Daoy (cell line): ENCODE measurements around the gene ZPR1. TPM values are rescaled to one million over a fixed set of nuclear protein-coding genes. Genes with fewer than 3 reads are reported as not detected.
"Not testable (repeated sequence)": the region's sequence is repeated elsewhere in the genome, so short reads cannot be mapped to it uniquely, and the experiment has no call there.

Experiments
- DNase-seq: peaks from one replicate; pipeline ENCODE4 v3.0.0-alpha.2; 2015; ENCODE audit warnings: low read depth
- total RNA-seq: library from RNA; depleted of rRNA; stranded (reverse); fragments of >200 nt; shearing (Covaris generic); gene quantifications from 2 replicates; pipeline ENCODE4 v1.2.3, GENCODE V29; 2014

ZPR1 gene
- total RNA-seq, 1 experiment from 2014 or later, result 84.1 TPM

DNA sequence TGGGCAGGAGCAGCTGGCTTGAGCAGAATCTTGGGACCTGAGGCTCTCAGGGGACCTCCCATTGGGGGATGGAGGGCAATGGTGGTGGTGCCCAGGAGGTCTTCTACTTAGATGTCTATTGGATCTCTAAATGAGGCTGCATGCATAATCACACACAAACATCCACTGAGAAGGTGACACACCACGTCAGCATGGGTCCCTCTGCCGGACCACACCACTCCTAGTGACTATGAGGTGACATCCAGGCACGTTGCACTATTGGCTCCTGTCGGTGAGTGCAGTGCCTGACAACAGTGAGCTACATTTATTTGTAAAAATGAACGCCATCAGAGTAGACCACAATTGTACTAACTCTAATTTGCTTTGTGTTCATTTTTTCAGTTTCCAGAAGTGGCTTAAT is 37.6 kb upstream of the ZPR1 start:
- DNase-seq, result no peak

DNA sequence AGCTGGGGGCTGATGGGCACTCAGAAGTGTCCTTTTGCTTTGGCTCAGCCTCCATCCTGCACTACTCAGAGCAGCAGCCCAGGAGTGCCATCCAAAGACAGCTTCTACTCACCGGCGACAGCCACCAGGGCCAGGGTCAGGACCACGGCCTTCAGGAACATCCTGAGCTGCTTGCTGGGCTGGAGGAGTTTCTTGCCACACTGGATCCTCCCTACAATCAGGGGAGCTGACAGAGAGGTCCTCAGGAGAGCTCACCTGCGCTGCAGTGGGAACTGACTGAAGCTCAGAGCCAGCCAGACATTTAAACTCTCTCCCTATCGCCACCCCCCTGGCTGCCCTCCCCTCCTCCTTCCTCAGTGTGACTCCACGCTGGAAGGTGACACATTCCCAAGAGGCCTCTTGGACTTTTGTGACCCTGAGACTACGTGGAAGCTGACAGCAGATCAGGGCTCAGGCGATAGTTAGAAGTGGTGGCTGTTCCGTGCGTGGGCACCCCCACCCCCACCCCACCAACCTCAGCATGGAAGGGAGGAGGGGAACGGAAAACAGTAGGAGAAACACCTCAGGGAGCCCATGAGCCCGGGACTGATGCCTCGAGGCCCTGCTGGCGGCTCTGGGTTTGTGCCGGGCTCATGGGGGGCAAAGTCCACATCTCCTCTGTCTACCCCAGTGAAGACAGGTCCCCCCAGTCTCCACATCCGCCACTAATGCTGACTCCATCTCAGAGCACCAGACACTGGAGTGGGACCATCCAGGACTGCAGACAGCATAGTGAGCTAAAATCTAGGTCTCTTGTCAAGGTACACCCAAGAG is 35.4 kb upstream of the ZPR1 start, which contains the start of gene APOA4:
Gene APOA4 (minus strand): TSS at position 274 of the 813 bp plus-strand sequence. CDS start 113 bp downstream, at position 161.
- no peak for DNase-seq

- no peak for DNase-seq
Measured at GRCh38 chr11:116822575-116822974, 34.8 kb upstream of the ZPR1 start.

DNA sequence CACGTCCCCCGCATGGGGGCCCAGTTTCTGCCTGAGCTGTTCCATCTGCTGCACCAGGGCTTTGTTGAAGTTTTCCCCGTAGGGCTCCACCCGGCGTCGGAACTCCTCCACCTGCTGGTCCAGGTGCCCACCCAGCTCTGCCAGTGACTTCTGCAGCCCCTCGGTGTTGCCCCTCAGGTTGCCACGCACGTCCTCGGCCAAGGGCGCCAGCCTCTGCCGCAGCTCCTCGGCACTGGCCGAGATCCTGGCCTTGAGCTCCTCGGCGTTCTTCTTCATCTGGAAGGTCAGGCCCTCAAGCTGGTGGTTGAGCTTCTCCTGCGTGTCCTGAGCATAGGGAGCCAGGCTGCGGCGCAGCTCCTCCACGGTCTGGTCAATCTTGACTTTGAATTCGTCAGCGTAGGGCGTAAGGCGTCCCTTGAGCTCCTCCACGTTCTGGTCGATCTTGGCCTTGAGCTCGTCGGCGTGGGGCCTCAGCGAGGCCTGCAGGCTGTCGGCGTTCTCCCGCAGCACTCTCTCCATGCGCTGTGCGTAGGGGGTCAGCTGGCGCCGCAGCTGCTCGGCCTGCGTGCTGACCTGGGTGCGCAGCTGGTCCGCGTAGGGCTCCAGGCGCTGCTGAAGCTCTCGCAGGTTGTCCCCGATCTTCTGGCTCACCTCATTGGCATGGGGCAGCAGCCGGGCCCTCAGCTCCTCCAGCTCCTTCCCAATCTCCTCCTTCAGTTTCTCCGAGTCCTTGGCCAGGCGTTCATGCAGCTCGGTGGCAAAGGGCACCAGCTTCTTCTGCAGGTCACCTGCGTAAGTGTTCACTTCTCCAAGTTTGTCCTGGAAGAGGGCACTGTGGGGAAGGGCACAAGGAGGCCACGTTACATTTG is 33.5 kb upstream of the ZPR1 start:
- DNase-seq, result no peak

DNA sequence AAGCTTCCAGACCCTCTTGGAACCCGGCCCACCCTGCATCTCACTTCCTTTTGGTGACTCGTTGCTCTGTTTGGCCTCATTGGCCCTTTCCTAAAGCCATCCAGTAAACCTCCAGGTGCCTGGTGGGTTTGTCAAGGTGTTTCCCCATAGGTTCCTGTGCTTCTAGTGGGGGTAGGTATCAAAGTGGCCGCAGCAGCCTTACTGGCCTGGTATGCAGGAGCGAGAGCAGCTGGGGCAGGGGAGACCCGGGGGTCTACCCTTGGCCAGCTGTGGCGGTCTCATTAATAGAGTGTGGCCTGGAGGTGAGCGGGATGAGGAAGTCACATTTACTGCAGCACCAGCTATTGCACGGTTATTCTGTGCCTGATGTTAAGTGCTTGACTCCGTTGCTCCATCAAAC is 31.2 kb upstream of the ZPR1 start:
- no peak for DNase-seq

DNA sequence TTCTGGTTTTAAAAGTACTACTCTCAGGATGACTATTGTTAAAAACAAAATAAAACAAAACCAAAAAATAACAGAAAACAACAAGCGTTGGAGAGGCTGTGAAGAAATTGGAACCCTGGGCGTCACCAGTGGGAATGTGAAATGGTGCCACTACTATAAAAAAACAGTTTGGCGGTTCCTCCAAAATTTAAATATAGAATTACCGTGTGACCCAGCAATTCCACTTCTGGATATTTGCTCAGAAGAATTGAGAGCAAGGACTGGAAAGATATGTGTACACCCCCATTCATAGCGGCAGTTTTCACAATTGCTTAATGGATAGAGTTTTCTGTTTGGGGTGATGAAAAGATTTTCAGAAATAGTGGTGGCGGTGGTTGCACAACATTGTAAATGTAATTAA is 26.7 kb upstream of the ZPR1 start:
- DNase-seq, result no peak

GRCh38 chr11:116813781-116814471 is 26.1 kb upstream of the ZPR1 start:
- DNase-seq, result no peak

DNA sequence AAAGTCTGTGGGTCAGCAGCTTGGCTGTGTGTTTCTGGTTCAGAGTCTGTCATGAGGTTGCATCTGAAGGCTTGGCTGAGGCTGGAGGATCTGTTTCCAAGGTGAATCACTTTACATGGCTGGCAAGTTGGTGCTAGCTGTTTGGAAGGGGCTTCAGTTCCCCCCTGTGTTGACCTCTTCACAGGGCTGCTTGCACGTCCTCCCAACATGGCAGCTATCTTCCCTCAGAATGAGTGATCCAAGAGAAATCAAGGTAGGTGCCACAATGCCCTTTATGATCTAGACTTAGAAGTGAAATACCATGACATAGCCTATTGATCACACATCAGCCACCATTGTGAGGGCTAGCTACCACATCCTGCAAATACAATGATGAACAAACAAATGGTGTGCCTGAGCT is 25.3 kb upstream of the ZPR1 start:
- DNase-seq, result no peak

GRCh38 chr11:116812109-116812508 is 24.3 kb upstream of the ZPR1 start:
- no peak for DNase-seq

GRCh38 chr11:116811194-116811593 is 23.4 kb upstream of the ZPR1 start:
- DNase-seq, result no peak

DNA sequence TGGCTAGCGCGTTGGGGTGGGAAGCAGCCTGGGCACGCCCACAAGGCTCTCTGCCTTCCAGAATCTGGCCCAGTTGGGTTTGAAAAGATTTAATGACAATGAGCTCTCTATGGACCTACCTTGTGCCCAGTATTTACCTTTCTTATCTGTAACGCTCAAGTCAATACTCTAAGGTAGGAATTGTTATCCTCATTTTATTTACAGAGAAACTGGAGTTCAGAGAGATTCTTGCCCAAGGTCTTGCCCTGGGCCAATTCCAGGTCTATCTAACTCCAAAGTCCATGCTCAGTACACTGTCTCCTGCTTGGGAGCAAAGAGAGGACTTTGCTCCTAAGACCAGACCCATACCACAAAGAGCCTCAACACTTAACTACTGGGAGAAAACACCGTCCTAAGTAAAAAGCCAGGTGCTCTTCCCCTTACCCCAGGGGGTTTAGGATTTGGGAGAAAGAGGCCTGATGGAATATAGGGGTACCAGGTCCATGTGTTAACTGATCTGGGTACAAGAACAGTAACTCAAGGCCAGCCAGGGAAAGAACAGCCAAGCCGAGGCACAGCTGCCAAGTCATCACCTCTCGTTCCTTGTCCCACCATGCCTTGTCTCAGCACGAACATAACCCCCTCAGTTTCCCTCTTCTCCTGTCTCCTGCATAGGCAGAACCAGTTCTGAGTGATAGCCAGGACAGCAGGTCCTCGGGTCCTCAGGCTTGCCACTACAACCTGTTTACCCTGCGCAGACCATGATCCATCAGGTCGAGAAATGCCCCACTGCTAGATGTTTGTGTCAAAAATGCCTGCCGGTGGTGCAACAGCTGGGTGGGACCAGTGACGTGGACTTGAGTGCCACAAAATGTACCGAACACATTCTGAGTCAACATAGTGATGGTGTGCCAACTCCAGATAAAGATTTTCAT is 20.7 kb upstream of the ZPR1 start:
- DNase-seq, result no peak

GRCh38 chr11:116807601-116808261 is 19.9 kb upstream of the ZPR1 start:
- no peak for DNase-seq

- no peak for DNase-seq
Measured at GRCh38 chr11:116804001-116804400, 16.2 kb upstream of the ZPR1 start.

DNA sequence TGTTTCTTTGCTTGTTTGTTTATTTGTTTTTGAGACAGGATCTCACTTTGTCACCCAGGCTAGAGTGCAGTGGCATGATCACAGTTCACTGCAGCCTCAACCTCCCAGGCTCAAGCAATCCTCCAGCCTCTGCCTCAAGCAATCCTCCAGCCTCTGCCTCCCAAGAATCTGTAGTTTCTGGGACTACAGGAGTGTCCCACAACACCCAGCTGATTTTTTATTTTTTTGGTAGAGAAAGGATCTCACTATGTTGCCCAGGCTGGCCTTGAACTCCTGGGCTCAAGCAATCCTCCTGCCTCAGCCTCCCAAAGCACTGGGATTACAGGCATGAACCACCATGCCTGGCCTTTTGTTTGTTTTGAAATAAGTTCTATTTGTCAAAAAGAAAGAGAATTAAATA is 13.8 kb upstream of the ZPR1 start:
- not testable (repeated sequence) for DNase-seq

GRCh38 chr11:116800610-116801009 is 12.8 kb upstream of the ZPR1 start:
- DNase-seq, result no peak

GRCh38 chr11:116798368-116798767 is 10.5 kb upstream of the ZPR1 start:
- DNase-seq, result no peak

GRCh38 chr11:116797816-116798215 is 10.0 kb upstream of the ZPR1 start:
- DNase-seq, result no peak

GRCh38 chr11:116796548-116796947 is 8.7 kb upstream of the ZPR1 start:
- DNase-seq, result no peak

- DNase-seq, result no peak
Measured at GRCh38 chr11:116794851-116795250, 7.0 kb upstream of the ZPR1 start.

DNA sequence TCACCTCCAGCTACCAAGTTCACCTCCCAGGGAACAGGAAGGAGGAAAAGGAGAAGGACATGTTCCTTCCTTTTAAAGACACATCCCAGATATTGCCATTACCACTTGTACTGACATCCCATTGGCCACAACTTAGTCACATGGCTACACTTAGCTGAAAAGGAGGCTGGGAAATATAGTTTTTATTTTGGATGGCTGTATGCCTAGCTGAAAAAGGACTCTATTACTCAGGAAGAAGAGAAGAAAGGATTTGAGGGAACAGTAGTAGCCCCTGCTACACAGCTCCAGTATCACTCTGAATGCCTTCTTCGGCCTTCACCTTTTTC is 5.9 kb upstream of the ZPR1 start:
- no peak for DNase-seq
